HG02943 (cell line): Measurements from ENCODE around the gene SORL1.
"Not testable (repeated sequence)": the region's sequence is repeated elsewhere in the genome, so short reads cannot be mapped to it uniquely, and the experiment has no call there.

ENCODE experiments used
- ATAC-seq: cut with Tn5 transposase; IDR thresholded peaks from one replicate; pipeline ENCODE4 v1.9.1; 2021; ENCODE audit warnings: mild to moderate bottlenecking, low read depth, moderate library complexity; ENCODE audit not compliant: unreplicated experiment

SORL1 gene, protein sequence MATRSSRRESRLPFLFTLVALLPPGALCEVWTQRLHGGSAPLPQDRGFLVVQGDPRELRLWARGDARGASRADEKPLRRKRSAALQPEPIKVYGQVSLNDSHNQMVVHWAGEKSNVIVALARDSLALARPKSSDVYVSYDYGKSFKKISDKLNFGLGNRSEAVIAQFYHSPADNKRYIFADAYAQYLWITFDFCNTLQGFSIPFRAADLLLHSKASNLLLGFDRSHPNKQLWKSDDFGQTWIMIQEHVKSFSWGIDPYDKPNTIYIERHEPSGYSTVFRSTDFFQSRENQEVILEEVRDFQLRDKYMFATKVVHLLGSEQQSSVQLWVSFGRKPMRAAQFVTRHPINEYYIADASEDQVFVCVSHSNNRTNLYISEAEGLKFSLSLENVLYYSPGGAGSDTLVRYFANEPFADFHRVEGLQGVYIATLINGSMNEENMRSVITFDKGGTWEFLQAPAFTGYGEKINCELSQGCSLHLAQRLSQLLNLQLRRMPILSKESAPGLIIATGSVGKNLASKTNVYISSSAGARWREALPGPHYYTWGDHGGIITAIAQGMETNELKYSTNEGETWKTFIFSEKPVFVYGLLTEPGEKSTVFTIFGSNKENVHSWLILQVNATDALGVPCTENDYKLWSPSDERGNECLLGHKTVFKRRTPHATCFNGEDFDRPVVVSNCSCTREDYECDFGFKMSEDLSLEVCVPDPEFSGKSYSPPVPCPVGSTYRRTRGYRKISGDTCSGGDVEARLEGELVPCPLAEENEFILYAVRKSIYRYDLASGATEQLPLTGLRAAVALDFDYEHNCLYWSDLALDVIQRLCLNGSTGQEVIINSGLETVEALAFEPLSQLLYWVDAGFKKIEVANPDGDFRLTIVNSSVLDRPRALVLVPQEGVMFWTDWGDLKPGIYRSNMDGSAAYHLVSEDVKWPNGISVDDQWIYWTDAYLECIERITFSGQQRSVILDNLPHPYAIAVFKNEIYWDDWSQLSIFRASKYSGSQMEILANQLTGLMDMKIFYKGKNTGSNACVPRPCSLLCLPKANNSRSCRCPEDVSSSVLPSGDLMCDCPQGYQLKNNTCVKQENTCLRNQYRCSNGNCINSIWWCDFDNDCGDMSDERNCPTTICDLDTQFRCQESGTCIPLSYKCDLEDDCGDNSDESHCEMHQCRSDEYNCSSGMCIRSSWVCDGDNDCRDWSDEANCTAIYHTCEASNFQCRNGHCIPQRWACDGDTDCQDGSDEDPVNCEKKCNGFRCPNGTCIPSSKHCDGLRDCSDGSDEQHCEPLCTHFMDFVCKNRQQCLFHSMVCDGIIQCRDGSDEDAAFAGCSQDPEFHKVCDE (N-terminal part only)

GRCh38 chr11:121451986-121452608 lies at the start of gene SORL1:
SORL1 (plus strand) TSS chr11:121452314; CDS start chr11:121452332, 18 bp downstream.
- no peak for ATAC-seq

GRCh38 chr11:121405646-121406045 lies 46.5 kb upstream of the SORL1 start:
- no peak for ATAC-seq

DNA sequence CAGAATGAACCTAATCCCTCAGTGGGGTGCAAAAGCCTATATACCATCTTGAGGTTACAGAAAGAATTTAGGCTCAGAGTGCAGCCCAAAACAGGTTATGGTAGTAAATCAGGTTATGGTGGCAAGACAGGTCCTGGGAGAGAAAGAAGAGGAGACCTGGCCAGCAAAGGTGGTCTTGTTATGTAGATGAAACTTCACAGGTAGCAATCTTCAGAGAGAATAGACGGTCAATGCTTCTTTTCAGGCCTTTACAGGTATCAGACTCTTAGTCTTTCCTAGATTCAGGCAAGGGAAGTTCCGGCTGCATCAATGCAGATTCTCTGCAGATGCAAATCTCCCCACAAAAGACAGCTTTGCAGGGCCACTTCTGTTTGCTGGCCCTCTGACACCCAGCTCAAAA lies 45.8 kb upstream of the SORL1 start:
- ATAC-seq = no peak

GRCh38 chr11:121408830-121409229 lies 43.3 kb upstream of the SORL1 start:
- ATAC-seq = no peak

GRCh38 chr11:121410041-121410440 lies 42.1 kb upstream of the SORL1 start:
- not testable (repeated sequence) for ATAC-seq

DNA sequence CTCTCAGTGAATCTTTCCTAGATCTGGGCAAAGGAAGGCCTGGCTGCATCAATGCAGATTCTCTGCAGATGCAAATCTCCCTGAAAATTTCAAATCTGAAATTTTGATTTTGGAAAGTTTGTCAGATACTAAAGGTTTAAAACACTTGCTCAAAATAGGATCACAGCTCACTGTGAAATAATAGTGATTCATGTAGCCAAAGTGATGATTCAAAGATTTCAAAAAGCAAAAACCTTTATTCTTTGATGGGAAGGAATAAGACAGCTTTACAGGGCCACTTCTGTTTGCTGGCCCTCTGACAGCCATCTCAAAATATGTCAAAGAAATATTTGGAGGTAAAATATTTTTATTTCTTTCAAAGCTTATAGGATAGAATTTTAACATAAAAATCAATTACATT lies 40.8 kb upstream of the SORL1 start:
- not testable (repeated sequence) for ATAC-seq

GRCh38 chr11:121412000-121412587 lies 40.0 kb upstream of the SORL1 start:
- no peak for ATAC-seq

DNA sequence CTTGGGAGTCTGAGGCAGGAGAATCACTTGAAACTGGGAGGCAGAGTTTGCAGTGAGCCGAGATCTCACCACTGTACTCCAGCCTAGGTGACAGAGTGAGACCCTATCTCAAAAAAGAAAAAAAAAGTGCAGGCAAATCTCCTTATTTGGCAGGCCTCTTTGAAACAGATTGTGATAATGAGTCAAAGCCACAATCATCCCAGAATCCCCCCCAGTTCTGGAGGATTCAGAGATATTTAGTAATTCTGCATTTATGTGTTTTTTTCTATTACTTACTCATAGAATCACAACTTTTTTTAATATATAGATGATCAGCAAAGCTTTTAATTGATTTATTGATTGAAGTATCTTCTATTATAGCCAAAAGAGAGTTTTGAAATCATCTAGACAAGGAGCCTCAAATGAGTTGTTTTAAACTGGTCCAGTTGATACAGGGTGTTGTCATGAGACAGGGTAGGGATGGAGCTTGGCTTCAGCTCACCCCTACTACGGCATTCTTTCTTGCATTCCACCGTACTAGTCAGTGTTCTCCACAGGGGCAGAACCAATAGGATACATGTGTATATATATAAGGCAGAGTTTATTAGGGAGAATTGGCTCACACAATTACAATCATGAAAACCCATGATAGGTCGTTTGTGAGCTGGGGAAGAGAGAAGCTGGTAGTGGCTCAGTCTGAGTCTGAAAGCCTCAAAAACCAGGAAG lies 39.3 kb upstream of the SORL1 start:
- ATAC-seq = no peak

DNA sequence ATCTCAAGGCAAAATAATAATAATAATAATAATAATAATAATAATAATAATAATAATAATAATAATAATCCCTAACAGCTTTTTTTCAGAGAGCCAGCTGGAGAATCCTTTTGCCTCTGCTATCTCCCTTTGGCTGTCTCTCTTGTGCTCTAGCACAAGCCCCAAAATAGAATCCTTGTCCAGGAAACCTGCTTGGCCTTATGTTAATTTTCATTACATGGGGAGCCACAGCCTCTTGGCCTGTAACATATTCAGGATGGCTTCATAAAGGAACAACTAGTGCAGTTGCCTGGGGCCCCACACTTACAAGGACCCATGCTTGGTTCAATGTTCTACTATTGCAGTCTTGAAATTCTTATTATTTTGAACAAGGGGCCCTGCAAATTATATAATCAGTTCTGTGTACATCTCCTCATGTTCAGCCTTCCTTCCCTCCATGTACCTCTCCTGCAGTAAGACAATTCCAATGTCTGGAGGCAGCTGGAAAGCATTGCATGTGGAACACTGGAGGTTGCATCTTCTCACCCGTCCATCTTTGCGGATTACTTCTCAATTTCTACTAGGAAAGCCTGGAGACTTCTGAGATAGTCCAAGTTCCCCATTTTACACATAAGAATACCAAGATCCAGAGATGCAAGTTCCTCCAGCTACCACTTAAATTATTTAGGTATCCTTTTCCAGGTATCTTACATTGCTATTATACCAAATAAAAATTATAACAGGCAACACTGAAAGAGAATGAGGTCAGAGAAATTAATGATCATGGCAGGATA lies 37.8 kb upstream of the SORL1 start:
- ATAC-seq = no peak

GRCh38 chr11:121415856-121416255 lies 36.3 kb upstream of the SORL1 start:
- ATAC-seq = no peak

GRCh38 chr11:121417055-121417551 lies 35.0 kb upstream of the SORL1 start:
- ATAC-seq = peak; percentile 54

- no peak for ATAC-seq
These were observed 34.5 kb upstream of the SORL1 start for GRCh38 chr11:121417607-121418006.

GRCh38 chr11:121418625-121419114 lies 33.4 kb upstream of the SORL1 start:
- ATAC-seq = peak; percentile 47

DNA sequence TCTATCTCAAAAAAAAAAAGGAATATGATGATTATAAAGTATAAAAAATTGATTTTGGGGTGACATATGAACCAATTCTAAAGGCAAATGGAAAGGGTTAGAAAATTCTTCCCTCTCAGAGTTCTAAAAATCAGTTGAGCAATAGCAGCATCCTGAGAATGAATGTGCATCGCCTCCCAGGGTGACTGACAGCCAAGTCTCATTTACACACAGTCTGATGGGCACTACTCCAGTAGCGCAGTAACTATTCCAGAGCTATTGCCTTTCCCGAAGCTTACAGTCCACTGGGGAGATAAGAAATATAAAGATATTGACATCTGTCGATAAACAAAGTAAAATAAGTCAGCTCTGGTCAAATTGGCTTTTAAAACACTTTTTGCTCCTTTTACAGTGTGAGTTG lies 32.3 kb upstream of the SORL1 start:
- no peak for ATAC-seq

DNA sequence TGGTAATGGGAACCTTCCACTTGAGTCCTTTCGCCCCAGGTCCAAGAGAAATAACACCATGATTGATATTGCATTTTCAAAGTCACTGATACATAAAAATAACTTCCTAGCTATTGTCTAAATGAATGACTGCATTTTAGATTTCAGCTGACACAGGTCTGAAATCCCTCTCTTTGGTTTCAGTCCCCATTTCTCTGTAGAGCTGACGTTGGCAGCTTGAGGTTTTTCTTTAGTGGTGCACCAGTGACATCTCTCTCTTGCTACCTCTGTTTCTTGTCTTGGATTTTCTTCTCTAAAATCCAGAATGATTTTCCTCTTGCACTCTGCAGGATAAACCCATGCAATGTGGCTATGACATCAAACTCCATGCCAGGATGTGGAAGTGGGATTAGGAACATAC lies 31.7 kb upstream of the SORL1 start:
- ATAC-seq = no peak

GRCh38 chr11:121421149-121421901 lies 30.8 kb upstream of the SORL1 start:
- ATAC-seq = no peak

- no peak for ATAC-seq
These were observed 29.4 kb upstream of the SORL1 start for GRCh38 chr11:121422675-121423074.
